Glutamatergic neuron (in vitro differentiated cells): ENCODE measurements around the gene EXOSC7. TPM values are rescaled to one million over a fixed set of nuclear protein-coding genes. Genes with fewer than 3 reads are reported as not detected.

Source experiments
- DNase-seq: peaks from one replicate; pipeline ENCODE4 v3.0.0; 2022
- H3K27ac Mint-ChIP-seq: one replicate; pipeline ENCODE4 v1.8.0; 2020; ENCODE audit warnings: mild to moderate bottlenecking, mixed read lengths, inconsistent platforms; ENCODE audit not compliant: unreplicated experiment
- H3K27me3 Mint-ChIP-seq: one replicate; pipeline ENCODE4 v1.8.0; 2020; ENCODE audit warnings: mild to moderate bottlenecking, moderate library complexity, mixed read lengths, inconsistent platforms; ENCODE audit not compliant: unreplicated experiment
- H3K36me3 Mint-ChIP-seq: one replicate; pipeline ENCODE4 v1.8.0; 2020; ENCODE audit warnings: mild to moderate bottlenecking, mixed read lengths, inconsistent platforms; ENCODE audit not compliant: unreplicated experiment
- H3K4me1 Mint-ChIP-seq: one replicate; pipeline ENCODE4 v1.8.0; 2020; ENCODE audit warnings: mild to moderate bottlenecking, low read depth, mixed read lengths, inconsistent platforms; ENCODE audit not compliant: unreplicated experiment
- H3K4me3 Mint-ChIP-seq: one replicate; pipeline ENCODE4 v1.8.0; 2020; ENCODE audit warnings: mild to moderate bottlenecking, mixed read lengths, inconsistent platforms; ENCODE audit not compliant: unreplicated experiment
- H3K9me3 Mint-ChIP-seq: one replicate; pipeline ENCODE4 v1.8.0; 2020; ENCODE audit warnings: mild to moderate bottlenecking, moderate library complexity, mixed read lengths, inconsistent platforms; ENCODE audit not compliant: unreplicated experiment
- total RNA-seq: library from RNA; stranded (reverse); fragmentation: NEBNext Ultra II Directional; extraction: Animal tissue kit (Norgen Biotek cat#: 25700); gene quantifications from one replicate; pipeline ENCODE4 v1.2.1, GENCODE V29; 2021; ENCODE audit not compliant: unreplicated experiment
- TF ChIP-seq, protein P1 (sequence below): fragments of 200-600 bp; sonication (generic); IDR thresholded peaks from one replicate; pipeline ENCODE4 v1.5.0; 2021; ENCODE audit not compliant: partially characterized antibody, unreplicated experiment

EXOSC7 gene
- total RNA-seq, 1 donor from 2014 or later = 30.9 TPM

DNA sequence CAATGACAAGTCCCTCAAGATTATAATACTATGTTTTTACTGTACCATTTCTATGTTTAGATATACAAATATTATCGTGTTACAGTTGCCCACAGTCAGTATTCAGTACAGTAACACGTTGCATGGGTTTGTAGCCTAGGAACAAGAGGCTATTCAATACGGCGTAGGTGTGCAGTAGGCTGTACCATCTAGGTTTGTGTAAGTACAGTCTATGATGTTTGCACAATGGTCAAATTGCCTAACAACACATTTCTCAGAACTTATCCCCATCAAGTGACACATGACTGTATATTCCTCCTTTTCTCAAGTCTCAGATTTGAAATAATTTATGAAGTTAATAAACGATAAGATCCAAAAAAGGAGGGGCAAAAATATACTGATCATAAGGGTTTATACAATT lies 21.7 kb upstream of the EXOSC7 start:
- no peak overlapping the region for H3K4me3 Mint-ChIP-seq
- peaks cover 39% of the 10 kb centered on the region for H3K4me1 Mint-ChIP-seq
- TF ChIP-seq, protein P1, sequence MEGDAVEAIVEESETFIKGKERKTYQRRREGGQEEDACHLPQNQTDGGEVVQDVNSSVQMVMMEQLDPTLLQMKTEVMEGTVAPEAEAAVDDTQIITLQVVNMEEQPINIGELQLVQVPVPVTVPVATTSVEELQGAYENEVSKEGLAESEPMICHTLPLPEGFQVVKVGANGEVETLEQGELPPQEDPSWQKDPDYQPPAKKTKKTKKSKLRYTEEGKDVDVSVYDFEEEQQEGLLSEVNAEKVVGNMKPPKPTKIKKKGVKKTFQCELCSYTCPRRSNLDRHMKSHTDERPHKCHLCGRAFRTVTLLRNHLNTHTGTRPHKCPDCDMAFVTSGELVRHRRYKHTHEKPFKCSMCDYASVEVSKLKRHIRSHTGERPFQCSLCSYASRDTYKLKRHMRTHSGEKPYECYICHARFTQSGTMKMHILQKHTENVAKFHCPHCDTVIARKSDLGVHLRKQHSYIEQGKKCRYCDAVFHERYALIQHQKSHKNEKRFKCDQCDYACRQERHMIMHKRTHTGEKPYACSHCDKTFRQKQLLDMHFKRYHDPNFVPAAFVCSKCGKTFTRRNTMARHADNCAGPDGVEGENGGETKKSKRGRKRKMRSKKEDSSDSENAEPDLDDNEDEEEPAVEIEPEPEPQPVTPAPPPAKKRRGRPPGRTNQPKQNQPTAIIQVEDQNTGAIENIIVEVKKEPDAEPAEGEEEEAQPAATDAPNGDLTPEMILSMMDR = no peak

DNA sequence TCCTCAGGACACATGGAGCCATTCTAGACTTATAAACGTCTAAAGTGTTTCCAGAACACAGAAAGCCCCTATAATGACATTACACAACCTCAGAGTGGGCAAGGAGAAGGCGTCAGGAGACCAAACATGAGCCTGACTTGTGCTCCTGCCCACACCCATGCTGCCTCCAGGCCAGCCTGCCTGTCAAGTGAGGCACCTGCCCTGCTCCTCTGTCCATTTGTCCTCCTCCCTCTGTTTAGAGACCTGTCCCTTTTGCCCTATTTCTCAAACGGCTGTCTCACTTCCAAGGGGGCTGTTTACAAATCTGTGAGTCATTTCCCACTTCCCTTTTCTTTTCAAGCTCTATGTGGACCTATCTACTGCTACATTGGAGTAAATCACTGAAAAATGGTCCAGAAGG lies 21.1 kb upstream of the EXOSC7 start:
- Mint-ChIP-seq H3K27me3 (peaks cover 1% of the 10 kb centered on the region), H3K4me3 (no peak overlapping the region), H3K9me3 (peaks cover 3% of the 10 kb centered on the region), H3K36me3 (no peaks in the 10 kb centered on the region), H3K4me1 (peaks cover 39% of the 10 kb centered on the region), H3K27ac (no peak overlapping the region)
- TF ChIP-seq, protein P1 = no peak
- DNase-seq = no peak

More for the DNA sequence above, 21.7 kb upstream of the EXOSC7 start:
- peaks cover 1% of the 10 kb centered on the region for H3K27me3 Mint-ChIP-seq
- no peak for DNase-seq
- H3K27ac Mint-ChIP-seq = no peak overlapping the region
- no peaks in the 10 kb centered on the region for H3K36me3 Mint-ChIP-seq
- H3K9me3 Mint-ChIP-seq = peaks cover 3% of the 10 kb centered on the region

DNA sequence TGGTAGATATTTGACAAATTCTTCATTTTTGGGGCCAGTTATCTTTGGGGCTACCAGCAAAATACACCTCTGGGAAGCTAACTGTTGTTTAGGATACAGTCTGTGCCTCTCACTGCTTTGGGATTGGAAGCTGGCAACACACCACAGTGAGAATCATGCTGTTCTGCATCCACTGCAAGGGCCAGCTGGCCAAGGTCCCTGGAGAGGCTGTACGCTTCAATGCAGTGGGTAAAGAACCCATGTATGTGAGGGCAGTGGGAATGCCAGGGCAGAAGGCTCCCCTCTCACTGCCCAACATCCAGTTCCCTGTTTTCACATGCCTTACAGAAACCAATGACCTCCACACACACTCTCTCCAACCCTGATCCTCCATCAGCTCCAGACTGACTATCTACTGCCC lies 20.1 kb upstream of the EXOSC7 start:
- Mint-ChIP-seq H3K27ac (peak overlapping the region; percentile 35), H3K4me3 (peak overlapping the region; percentile 66), H3K9me3 (peaks cover 3% of the 10 kb centered on the region), H3K27me3 (peaks cover 1% of the 10 kb centered on the region), H3K4me1 (peaks cover 39% of the 10 kb centered on the region), H3K36me3 (no peaks in the 10 kb centered on the region)
- DNase-seq = peak; percentile 39
- TF ChIP-seq, protein P1 = no peak

DNA sequence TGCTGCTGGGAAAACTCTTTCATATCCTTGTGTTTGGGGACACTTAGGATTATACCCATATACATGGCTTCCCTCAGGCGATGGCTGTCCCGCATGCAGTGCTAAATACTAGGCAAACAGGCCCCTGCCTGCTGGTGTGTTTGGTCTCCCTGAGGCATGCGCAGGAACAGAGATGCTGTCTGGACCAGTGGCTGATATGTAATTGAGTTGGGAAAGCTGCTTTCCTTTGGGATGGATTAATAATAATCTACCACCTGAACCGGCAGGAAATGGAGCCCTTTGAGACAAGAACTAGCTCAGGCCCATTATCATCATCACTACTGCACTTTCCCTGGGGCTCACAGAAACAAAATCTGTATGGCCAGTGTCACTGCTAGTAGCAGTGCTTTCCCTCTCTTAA lies 18.1 kb upstream of the EXOSC7 start:
- DNase-seq = peak; percentile 38
- H3K36me3 Mint-ChIP-seq = no peaks in the 10 kb centered on the region
- peaks cover 40% of the 10 kb centered on the region for H3K4me1 Mint-ChIP-seq
- H3K27me3 Mint-ChIP-seq = peaks cover 1% of the 10 kb centered on the region
- H3K9me3 Mint-ChIP-seq = no peaks in the 10 kb centered on the region
- TF ChIP-seq, protein P1 = no peak
- H3K27ac Mint-ChIP-seq = peak overlapping the region; percentile 0
- H3K4me3 Mint-ChIP-seq = no peak overlapping the region

DNA sequence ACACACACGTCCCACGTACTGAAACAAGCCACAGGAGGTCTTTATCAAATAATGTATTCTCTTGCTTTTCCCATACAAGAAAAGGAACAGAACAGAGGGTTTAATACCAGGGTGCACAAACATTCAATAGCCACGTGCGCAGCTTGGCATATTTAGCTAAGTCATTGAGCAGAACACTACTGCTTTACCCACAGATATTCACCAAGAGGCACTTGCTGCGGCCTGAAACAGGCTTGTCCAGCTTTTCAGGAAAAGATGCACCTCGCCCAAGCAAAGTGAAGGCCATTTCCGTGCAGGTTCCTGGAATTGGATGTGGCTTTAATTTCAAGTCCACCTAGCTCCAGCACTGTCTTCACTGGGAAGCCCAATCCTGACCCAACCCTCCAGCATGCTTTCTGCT lies 17.7 kb upstream of the EXOSC7 start:
- H3K9me3 Mint-ChIP-seq = peaks cover 2% of the 10 kb centered on the region
- TF ChIP-seq, protein P1 = no peak
- H3K27ac Mint-ChIP-seq = peak overlapping the region; percentile 16
- H3K4me3 Mint-ChIP-seq = no peak overlapping the region
- DNase-seq = no peak
- H3K27me3 Mint-ChIP-seq = peaks cover 1% of the 10 kb centered on the region
- peaks cover 40% of the 10 kb centered on the region for H3K4me1 Mint-ChIP-seq
- no peaks in the 10 kb centered on the region for H3K36me3 Mint-ChIP-seq
